ENCODE data around the gene NRIP1.

The NRIP1 gene

GRCh38 chr21:14911351-14911750 is 153.4 kb downstream of the NRIP1 start:
- no peak for DNase-seq (ENCODE audit: low spot score)

All from ecto neural progenitor cell (in vitro differentiated cells).